ENCODE results near the gene PDE1C. TPM values are rescaled to one million over a fixed set of nuclear protein-coding genes. Genes with fewer than 3 reads are reported as not detected.

PDE1C gene
- not detected for total RNA-seq

- ATAC-seq (replicated peaks): no peak
- Mint-ChIP-seq H3K4me3 (no peak within 1 kb of the TSS), H3K27ac (no peak within 1 kb of the TSS), H3K4me1 (no peaks in the 10 kb centered on the region), H3K27me3 (peaks cover 15% of the 10 kb centered on the region), H3K36me3 (ENCODE audit: low read depth) (no peaks in the 10 kb centered on the region), H3K9me3 (peaks cover 4% of the 10 kb centered on the region)
These were observed at the start of gene PDE1C for GRCh38 chr7:32070406-32071360. TSS of gene PDE1C (minus strand) at chr7:32070407.

GRCh38 chr7:32119790-32120196, 49.6 kb upstream of the PDE1C start:
- no peaks in the 10 kb centered on the region for H3K27me3 Mint-ChIP-seq
- ATAC-seq (replicated peaks): no peak
- H3K4me3 Mint-ChIP-seq: no peak overlapping the region
- H3K9me3 Mint-ChIP-seq: peaks cover 9% of the 10 kb centered on the region
- no peak overlapping the region for H3K27ac Mint-ChIP-seq
- H3K4me1 Mint-ChIP-seq: no peaks in the 10 kb centered on the region
- no peaks in the 10 kb centered on the region for H3K36me3 Mint-ChIP-seq (ENCODE audit: low read depth)

GRCh38 chr7:32117837-32118236, 47.6 kb upstream of the PDE1C start:
- ATAC-seq (replicated peaks): no peak
- no peaks in the 10 kb centered on the region for H3K4me1 Mint-ChIP-seq
- no peak overlapping the region for H3K27ac Mint-ChIP-seq
- no peak overlapping the region for H3K4me3 Mint-ChIP-seq
- no peaks in the 10 kb centered on the region for H3K36me3 Mint-ChIP-seq (ENCODE audit: low read depth)
- H3K9me3 Mint-ChIP-seq: peaks cover 4% of the 10 kb centered on the region
- H3K27me3 Mint-ChIP-seq: no peaks in the 10 kb centered on the region

- Mint-ChIP-seq H3K36me3 (ENCODE audit: low read depth) (no peaks in the 10 kb centered on the region), H3K9me3 (peaks cover 4% of the 10 kb centered on the region), H3K27ac (no peak overlapping the region), H3K4me3 (no peak overlapping the region), H3K27me3 (no peaks in the 10 kb centered on the region), H3K4me1 (no peaks in the 10 kb centered on the region)
- no peak for ATAC-seq (replicated peaks)
These were observed 46.2 kb upstream of the PDE1C start for GRCh38 chr7:32116436-32116835.

- no peak for ATAC-seq (replicated peaks)
- no peaks in the 10 kb centered on the region for H3K27me3 Mint-ChIP-seq
- H3K4me3 Mint-ChIP-seq: no peak overlapping the region
- H3K27ac Mint-ChIP-seq: no peak overlapping the region
- peaks cover 1% of the 10 kb centered on the region for H3K9me3 Mint-ChIP-seq
- H3K36me3 Mint-ChIP-seq (ENCODE audit: low read depth): no peaks in the 10 kb centered on the region
- H3K4me1 Mint-ChIP-seq: no peaks in the 10 kb centered on the region
These were observed 45.6 kb upstream of the PDE1C start for GRCh38 chr7:32115831-32116230.

- H3K27ac Mint-ChIP-seq: no peak overlapping the region
- ATAC-seq (replicated peaks): no peak
- peaks cover 23% of the 10 kb centered on the region for H3K9me3 Mint-ChIP-seq
- no peak overlapping the region for H3K4me3 Mint-ChIP-seq
- no peaks in the 10 kb centered on the region for H3K4me1 Mint-ChIP-seq
- no peaks in the 10 kb centered on the region for H3K27me3 Mint-ChIP-seq
- no peaks in the 10 kb centered on the region for H3K36me3 Mint-ChIP-seq (ENCODE audit: low read depth)
These were observed 38.4 kb upstream of the PDE1C start for GRCh38 chr7:32108651-32109050.

GRCh38 chr7:32104766-32105165, 34.6 kb upstream of the PDE1C start:
- Mint-ChIP-seq H3K27ac (no peak overlapping the region), H3K4me1 (no peaks in the 10 kb centered on the region), H3K4me3 (no peak overlapping the region), H3K36me3 (ENCODE audit: low read depth) (no peaks in the 10 kb centered on the region), H3K27me3 (no peaks in the 10 kb centered on the region), H3K9me3 (peaks cover 28% of the 10 kb centered on the region)
- ATAC-seq (replicated peaks): no peak

GRCh38 chr7:32103361-32103760, 33.2 kb upstream of the PDE1C start:
- no peak overlapping the region for H3K4me3 Mint-ChIP-seq
- no peak for ATAC-seq (replicated peaks)
- H3K9me3 Mint-ChIP-seq: peaks cover 25% of the 10 kb centered on the region
- no peak overlapping the region for H3K27ac Mint-ChIP-seq
- no peaks in the 10 kb centered on the region for H3K4me1 Mint-ChIP-seq
- H3K27me3 Mint-ChIP-seq: no peaks in the 10 kb centered on the region
- H3K36me3 Mint-ChIP-seq (ENCODE audit: low read depth): no peaks in the 10 kb centered on the region

- Mint-ChIP-seq H3K4me1 (no peaks in the 10 kb centered on the region), H3K27ac (no peak overlapping the region), H3K36me3 (ENCODE audit: low read depth) (no peaks in the 10 kb centered on the region), H3K9me3 (peaks cover 25% of the 10 kb centered on the region), H3K27me3 (no peaks in the 10 kb centered on the region), H3K4me3 (no peak overlapping the region)
- no peak for ATAC-seq (replicated peaks)
These were observed 32.2 kb upstream of the PDE1C start for GRCh38 chr7:32102432-32102873.

- H3K27ac Mint-ChIP-seq: no peak overlapping the region
- H3K4me1 Mint-ChIP-seq: no peaks in the 10 kb centered on the region
- no peak overlapping the region for H3K4me3 Mint-ChIP-seq
- H3K36me3 Mint-ChIP-seq (ENCODE audit: low read depth): no peaks in the 10 kb centered on the region
- no peak for ATAC-seq (replicated peaks)
- H3K27me3 Mint-ChIP-seq: no peaks in the 10 kb centered on the region
- H3K9me3 Mint-ChIP-seq: peaks cover 18% of the 10 kb centered on the region
These were observed 30.2 kb upstream of the PDE1C start for GRCh38 chr7:32100407-32100907.

- Mint-ChIP-seq H3K27ac (no peak overlapping the region), H3K36me3 (ENCODE audit: low read depth) (no peaks in the 10 kb centered on the region)
- no peak for ATAC-seq (replicated peaks)
These were observed 24.3 kb upstream of the PDE1C start for GRCh38 chr7:32094516-32094915.

GRCh38 chr7:32093415-32094408, 23.5 kb upstream of the PDE1C start:
- no peak for ATAC-seq (replicated peaks)
- H3K27ac Mint-ChIP-seq: no peak overlapping the region
- H3K4me3 Mint-ChIP-seq: no peak overlapping the region
- H3K36me3 Mint-ChIP-seq (ENCODE audit: low read depth): no peaks in the 10 kb centered on the region
- peaks cover 11% of the 10 kb centered on the region for H3K9me3 Mint-ChIP-seq
- no peaks in the 10 kb centered on the region for H3K27me3 Mint-ChIP-seq
- no peaks in the 10 kb centered on the region for H3K4me1 Mint-ChIP-seq

More at GRCh38 chr7:32094516-32094915, 24.3 kb upstream of the PDE1C start:
- no peak overlapping the region for H3K4me3 Mint-ChIP-seq
- H3K4me1 Mint-ChIP-seq: no peaks in the 10 kb centered on the region
- H3K27me3 Mint-ChIP-seq: no peaks in the 10 kb centered on the region
- H3K9me3 Mint-ChIP-seq: peaks cover 11% of the 10 kb centered on the region

GRCh38 chr7:32092346-32092745, 22.1 kb upstream of the PDE1C start:
- H3K4me1 Mint-ChIP-seq: no peaks in the 10 kb centered on the region
- H3K27me3 Mint-ChIP-seq: no peaks in the 10 kb centered on the region
- no peak overlapping the region for H3K27ac Mint-ChIP-seq
- ATAC-seq (replicated peaks): no peak
- H3K9me3 Mint-ChIP-seq: peaks cover 11% of the 10 kb centered on the region
- H3K36me3 Mint-ChIP-seq (ENCODE audit: low read depth): no peaks in the 10 kb centered on the region
- no peak overlapping the region for H3K4me3 Mint-ChIP-seq

GRCh38 chr7:32091608-32092210, 21.5 kb upstream of the PDE1C start:
- no peaks in the 10 kb centered on the region for H3K27me3 Mint-ChIP-seq

More at GRCh38 chr7:32091608-32092210, 21.5 kb upstream of the PDE1C start:
- no peak for ATAC-seq (replicated peaks)
- Mint-ChIP-seq H3K4me1 (no peaks in the 10 kb centered on the region), H3K27ac (no peak overlapping the region), H3K9me3 (peaks cover 11% of the 10 kb centered on the region), H3K4me3 (no peak overlapping the region), H3K36me3 (ENCODE audit: low read depth) (no peaks in the 10 kb centered on the region)
